ENCODE results near the gene KRTAP3-3.

Gene KRTAP3-3

DNA sequence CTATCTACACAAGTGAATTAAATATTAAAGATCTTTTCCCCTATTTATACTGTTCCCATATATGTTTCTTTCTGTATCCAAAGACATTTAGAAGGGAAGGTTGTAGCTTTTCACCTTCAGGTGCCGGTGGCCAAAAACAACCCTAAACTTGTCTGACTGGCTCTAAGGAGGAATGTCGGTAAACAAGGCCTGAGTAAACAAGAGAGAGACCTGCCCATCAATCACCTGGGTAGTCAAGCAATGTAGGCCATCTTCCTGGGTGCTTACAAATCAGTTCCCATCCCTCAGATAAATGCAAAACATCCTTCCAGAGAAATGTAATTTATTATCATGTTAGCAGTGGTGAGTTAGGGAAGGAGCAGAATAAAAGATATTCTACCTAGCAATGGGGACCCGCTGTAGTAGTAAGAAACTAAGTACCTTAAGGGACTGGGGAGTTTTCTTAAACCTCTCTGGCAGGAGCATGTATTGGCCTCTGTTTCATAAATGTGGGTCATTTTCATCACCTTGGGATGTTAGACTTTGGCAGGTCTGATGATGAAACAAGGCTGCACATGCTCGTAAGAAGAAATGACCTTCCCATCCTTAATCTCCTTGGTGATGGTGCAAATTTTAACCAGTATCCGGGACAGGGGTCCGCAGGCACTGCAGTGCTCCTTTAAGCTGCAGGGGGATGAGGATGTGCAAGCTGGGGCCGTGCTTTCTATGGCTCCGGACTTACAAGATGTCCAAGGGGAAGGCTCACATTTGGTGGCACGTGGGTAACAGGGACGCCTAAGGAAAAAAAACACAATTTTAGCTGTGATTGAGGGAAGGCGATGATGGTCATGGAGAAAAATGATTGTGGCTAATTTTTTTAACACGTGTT is 35.6 kb downstream of the KRTAP3-3 start:
- DNase-seq (ENCODE audit: low read depth in 2 of 2), result no peak

DNA sequence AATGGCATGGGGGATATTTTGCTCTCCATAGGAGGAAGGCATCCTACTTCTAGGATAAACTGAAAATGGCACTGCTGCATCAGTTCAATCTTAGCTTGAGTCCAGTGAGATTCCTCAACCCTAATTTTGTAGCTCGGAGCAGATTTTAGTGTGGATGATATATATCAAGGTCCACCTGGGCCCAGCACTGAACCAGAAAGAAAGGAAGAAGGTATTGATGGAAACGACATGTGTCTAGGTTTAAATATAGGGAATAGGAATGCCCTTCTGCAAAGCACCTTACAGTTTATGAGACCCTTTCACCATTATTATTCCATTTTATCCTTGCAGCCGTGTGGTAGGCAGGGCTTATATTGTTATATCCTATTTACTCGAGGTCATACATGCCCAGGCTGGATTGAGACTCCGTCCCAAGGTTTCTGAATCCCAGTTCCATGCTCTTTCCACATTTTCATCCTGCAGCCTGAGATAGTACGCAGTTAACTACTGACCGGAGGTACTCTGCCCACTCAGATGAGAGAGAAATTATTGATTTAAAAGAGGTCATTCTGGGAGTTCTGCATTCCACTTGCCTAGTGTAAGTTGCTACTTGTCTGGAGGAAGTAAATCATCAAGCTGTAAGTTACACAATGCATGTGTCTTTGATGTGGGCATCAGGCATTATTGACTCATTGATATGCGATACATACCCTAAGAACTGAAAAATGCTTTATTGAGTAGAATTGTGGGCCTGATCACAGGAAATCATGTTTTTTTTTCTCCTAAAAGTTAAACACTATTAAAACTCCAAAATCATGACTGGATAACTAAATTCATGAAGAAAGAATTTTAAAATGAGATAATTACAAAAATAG is 37.3 kb downstream of the KRTAP3-3 start:
- no peak for DNase-seq (ENCODE audit: low read depth in 2 of 2)

DNA sequence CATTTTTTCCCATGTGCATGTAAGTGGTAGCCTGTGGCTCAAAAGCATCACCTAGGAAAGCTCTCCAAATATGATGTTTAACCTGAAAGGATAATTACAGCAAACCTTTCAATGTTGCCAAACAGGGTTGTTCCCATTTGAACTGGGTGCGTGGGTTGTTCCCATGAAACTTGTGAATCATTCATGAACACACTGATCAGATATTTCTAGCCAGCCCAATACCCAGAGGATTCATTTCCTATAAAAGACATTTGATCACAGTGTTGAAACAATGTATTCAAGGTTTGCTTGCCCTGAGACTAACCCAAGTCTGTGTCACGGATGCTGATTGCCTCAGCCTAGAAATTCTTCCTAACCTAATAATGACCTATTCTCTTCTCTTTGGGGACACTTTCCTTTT is 40.1 kb downstream of the KRTAP3-3 start:
- DNase-seq (ENCODE audit: low read depth in 2 of 2), result no peak

DNA sequence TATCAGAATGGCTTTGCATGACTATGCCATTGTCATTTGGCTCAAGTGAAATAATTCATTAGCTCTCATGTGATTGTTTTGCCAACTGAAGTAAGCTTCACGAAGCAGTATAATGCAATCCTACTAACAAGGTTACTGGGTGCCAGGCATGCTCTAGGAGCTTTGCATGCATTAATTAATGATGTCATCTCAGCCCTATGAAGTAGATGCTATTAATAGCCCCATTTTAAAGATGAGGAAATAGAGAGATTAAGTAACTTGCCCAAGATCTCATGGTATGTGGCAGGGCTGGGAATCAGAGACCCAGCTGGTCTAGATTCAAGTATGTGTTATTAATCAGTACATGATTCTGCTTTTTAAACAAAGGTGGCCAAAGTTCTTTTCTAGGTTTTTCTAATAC is 41.3 kb downstream of the KRTAP3-3 start:
- DNase-seq (ENCODE audit: low read depth in 2 of 2), result no peak

DNA sequence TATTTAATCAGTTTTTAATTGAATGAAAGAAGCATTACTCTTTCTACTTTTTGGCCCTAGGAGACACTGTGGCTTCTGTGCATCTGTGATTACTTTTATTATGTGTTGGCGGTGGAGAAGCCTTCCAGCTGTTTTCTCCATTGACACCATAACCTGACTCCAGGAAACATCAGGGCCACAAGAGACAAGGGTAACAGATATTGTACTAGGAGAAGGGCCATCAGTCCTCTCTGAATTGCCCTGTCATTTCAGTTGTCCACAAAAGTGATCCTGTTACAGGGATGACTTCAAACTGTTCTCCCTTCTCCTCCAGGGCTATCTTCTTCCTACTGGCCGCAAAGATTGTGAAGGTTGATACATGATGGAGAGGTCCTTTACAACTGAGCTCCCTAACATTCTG is 41.8 kb downstream of the KRTAP3-3 start:
- DNase-seq (ENCODE audit: low read depth in 2 of 2), result no peak

DNA sequence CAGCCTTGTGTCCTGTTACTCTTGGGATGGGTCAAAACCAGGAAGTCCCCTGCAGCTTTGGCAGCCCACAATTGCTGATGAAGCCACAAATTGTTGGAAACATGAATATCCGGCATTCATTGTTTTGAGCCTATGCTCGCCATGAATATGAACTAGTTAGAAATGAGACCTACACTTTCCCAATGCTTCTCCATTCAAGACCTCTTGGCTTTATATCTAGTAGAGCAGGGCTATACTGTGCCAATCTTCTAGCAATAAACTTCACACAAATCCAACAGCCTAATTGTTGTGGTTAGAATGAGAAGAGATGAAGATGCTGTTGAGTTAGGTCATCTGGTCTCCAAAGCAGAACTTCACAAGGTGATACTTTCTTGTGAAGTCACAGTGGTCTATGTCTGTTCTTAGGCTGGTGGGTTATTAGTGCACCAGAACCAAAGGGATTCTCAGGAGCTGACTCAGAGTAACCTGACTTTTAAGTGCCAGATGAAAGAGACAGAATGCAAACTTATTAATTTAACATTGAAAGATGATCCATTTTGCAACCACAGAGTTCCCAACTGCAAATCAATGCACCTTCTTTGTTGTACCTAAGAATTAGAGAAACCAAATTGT is 42.8 kb downstream of the KRTAP3-3 start:
- no peak for DNase-seq (ENCODE audit: low read depth in 2 of 2)

DNA sequence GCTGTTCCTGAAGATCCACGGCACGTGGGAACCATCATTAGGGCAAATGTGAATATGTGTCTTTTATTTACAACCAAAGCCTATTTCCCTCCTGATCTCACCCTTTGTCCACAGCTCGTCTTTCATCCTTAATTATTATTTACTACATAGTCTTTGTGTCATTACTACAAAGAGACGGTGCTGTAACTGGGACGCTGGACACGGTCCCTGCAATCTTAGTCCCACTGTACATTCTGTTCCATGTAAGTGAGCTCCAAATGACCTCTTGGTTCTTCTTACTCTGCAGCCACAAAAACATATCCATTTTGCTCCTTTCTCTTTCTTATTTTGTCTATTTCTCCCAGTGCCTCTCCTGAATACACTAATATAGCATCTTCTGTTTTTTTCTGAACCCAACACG is 43.8 kb downstream of the KRTAP3-3 start:
- DNase-seq (ENCODE audit: low read depth in 2 of 2), result no peak

DNA sequence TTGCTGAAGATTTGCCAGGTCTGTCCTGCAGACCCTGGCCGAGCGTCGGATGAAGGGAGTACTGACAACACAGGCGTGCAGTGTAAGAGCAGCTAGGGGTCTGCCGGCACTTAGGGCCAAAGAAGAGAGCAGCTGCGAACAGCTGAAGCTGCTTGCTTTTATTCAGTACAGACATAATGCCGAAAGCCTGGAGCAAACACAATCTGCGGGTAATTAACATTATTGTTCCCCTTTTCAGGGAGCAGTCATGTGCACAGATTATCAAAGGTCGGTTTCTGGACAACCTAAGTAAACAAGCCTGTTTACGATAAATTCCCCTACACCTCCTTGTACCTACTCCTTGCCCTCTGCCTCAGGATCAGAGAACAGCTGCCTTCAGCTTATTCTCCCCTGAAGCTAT is 44.5 kb downstream of the KRTAP3-3 start:
- DNase-seq (ENCODE audit: low read depth in 2 of 2), result no peak

DNA sequence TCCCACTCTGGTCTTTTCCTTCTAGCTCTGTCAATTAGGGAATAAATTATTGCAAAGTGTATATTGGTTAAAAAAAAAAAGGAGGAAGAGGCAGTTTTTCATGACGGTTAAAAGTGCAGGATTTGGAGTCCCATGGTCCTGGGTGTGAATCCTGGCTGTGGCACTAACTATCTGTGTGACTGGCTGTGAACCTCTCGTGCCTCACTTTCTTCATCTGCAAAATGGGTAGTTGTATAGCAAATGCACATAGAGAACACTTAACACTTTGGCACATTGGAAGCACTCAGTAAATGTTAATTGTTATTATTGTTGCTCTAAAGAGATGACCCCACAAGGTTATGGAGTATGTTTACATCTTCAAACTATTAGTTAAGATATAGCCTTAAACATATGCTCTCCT is 46.0 kb downstream of the KRTAP3-3 start:
- DNase-seq (ENCODE audit: low read depth in 2 of 2), result no peak

DNA sequence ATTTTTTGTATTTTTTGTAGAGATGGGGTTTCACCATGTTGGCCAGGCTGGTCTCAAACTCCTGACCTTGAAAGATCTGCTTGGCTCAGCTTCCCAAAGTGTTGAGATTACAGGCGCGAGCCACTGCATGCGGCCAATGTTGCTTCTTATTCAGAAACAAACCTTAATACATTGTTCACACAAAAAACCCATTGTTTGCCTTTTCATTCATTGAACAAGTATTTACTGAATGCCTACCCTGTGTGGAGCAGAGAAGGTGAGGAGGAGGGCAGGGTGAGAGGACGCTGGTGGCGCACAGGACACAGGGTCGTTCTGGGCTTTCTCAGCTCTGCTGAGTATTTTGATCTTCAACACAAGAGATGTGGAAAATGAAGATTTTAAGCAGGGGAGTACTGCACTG is 48.5 kb downstream of the KRTAP3-3 start:
- no peak for DNase-seq (ENCODE audit: low read depth in 2 of 2)

DNA sequence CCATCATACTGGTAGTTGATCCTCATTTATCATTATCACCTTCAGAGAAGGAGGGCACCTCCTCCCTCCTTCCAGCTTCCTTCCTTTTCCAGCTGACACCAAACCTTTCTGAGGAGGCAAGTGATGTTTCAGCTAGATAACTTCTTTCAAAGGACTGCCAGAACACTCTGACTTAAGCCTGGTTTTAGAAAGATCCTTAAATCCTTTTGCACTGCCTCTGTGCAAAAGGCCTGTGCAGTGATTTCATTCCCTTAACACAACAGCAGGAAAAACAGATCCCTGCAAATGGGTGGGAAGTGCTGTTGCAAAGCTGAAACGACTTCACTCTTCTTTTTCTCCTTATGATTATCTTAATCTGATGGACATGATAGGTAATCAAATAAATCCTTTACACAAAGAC is 49.4 kb downstream of the KRTAP3-3 start:
- DNase-seq (ENCODE audit: low read depth in 2 of 2), result no peak

Data from stimulated activated CD4-positive, alpha-beta T cell treated with anti-CD3 and anti-CD28 coated beads, Interleukin-12 subunit alpha, Interleukin-12 subunit beta, amount 100 ng/mL, for 24 hours (primary cell).